Activated T-cell treated with anti-CD3 and anti-CD28 coated beads, Interleukin-2, amount 50 U/mL, for 1 hour (primary cell): ENCODE data around the gene TEAD1.

Source experiments
- DNase-seq: peaks from one replicate; pipeline ENCODE4 v3.0.0-alpha.2; 2020

Gene TEAD1

DNA sequence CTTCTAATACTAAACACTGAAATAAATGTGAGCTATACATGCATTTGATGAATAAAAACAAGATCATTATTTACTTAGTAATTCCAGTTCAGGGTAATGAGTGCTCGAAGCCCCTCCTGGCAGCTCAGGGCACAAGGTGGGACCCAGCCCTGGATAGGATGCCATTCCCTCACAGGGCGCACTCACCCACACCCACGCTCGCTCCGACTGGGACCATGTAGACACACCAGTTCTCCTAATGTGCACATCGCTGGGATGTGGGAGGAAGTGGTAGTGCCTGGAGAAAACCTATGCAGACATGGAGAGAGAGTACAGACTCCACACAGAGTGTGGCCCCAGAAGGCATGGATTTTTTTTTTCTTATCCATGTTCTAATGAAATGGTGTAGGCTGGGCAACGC, 290.4 kb downstream of the TEAD1 start:
- DNase-seq, result no peak

DNA sequence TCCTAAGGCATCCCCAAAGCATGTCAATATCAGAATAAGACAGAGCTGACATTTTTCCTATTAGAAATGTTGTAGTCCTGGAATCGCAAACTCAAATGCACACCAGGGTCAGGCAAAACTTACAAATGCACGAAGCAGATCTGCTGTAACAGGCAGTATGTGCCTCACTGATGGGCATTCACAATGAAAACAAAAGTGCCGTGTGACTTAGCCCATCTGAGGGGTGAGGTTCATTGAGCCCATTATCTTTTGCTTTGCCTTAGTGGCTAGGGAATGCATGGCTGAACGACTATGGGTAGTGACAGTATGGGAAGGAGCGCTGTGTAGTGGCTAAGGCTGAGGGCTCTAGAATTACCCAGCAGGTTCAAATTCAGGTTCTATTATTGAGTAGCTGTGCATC, 291.8 kb downstream of the TEAD1 start:
- no peak for DNase-seq

DNA sequence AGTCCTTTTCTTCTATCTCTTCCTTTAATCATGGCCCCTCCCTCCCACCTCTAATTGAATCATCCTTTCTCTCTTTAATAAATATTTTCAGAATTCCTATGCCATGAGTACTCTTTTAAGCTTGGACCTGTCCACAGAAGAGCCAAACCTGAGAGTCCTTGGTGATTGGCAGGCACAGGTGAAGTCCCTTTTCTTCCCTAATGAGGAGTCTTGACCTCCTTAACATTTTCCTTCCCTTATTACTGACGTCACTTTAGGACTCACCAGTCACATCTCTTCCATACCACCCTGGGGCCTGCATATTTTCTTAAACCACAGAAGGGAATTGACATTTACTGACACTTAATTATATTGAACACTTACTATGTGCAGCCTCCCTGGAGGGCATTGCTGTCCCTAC, 293.9 kb downstream of the TEAD1 start:
- DNase-seq, result no peak

DNA sequence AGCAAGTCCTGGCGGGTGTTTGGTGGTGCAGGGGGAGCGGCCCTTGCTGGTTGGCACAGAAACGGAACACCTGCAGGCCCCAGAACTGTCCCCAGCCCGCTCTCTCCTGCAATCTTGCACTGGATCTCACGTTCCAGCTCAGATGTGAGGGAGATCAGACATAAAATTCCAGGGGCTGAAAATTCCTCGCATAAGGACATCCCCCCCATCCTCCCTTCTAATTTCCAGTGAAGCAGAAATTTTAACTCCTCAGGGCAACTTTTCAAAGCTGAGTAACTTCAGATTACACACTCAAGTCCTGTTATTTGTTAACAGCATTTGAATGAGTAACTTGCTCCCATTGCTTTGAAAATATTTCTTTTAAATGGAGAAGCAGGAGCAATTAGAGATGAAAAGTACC, 294.6 kb downstream of the TEAD1 start:
- DNase-seq, result no peak

GRCh38 chr11:12971955-12972354, 297.7 kb downstream of the TEAD1 start:
- no peak for DNase-seq

DNA sequence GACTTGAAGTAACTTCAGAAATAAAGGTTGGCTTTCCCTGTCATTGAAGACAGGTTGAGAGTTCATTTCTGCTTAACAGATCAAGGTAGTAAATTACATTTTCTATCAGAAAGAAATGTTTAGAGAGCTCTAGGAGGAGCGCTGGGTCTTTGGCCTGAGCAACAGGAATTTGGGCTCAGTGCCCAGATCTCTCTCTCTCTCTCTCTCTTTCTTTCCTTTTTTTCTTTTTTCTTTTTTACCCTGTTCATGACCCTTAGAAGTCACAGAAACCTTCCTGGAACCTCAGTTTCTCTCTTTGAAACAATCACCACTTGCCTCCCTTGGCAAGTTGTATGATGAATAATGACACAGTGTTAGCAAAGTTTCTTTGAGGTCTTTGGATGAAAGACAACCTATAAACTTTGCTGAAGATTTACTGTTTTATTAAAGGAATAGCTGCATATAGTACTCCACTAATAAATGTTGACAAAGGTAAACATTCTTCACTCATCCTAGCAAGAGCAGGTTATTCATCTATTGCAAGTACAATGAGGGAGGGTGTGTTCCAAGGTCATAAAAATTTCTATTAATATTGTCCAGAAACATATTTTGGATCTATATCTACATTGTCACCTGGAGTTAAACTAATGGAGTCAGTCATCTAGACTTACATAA, 299.4 kb downstream of the TEAD1 start:
- DNase-seq, result no peak

- DNase-seq, result no peak
Measured at GRCh38 chr11:12975195-12975594, 301.0 kb downstream of the TEAD1 start.

- no peak for DNase-seq
Measured at GRCh38 chr11:12979928-12980689, 305.9 kb downstream of the TEAD1 start.

GRCh38 chr11:12981676-12982522, 307.7 kb downstream of the TEAD1 start:
- no peak for DNase-seq

DNA sequence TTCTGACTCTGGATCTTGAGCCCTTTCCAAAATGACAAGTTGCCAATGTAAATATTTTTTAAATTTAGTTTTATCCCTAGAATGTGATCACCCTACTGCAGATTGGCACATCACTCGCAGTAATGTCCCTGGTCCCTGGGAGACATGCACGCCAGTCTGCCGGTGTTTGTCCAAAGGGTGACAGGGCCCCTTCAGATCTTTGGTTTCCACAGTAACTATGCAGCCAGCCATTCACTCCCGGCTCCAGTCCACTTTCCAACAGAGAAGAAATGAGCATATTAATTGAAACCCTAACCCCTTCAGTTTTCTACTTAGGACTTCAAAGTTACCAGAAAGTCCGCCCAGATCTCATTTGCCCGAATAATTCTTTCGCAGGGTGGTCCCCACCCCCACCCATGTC, 309.1 kb downstream of the TEAD1 start:
- DNase-seq, result no peak

GRCh38 chr11:12986194-12986898, 312.1 kb downstream of the TEAD1 start:
- DNase-seq, result no peak

- DNase-seq, result no peak
Measured at GRCh38 chr11:12989428-12990161, 315.4 kb downstream of the TEAD1 start.

- DNase-seq, result no peak
Measured at GRCh38 chr11:12990162-12990480, 315.9 kb downstream of the TEAD1 start.

- DNase-seq, result no peak
Measured at GRCh38 chr11:12991426-12991825, 317.2 kb downstream of the TEAD1 start.

DNA sequence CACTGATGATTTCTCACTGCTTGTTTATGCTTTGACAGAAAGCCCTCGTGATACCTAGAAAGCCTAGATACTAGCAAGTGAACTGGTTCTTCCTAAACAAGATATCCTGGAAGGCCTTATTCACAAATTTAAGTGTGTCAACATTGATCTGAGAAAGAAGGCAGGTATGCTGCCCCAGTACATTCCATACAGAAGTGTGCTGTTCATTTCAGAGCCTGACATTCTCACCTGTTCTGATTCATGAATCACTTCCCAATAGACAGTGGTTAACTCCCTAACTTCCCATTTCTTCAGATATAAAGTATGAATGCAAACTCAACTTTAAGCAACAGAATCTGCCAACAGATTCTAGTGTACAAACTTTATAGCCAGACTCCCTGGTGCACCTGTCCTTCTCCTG, 319.4 kb downstream of the TEAD1 start:
- DNase-seq, result no peak
